Tibial nerve (tissue), 4 donors: Measurements from ENCODE around the gene DMD.
"Not testable (repeated sequence)": the region's sequence is repeated elsewhere in the genome, so short reads cannot be mapped to it uniquely, and the experiment has no call there.

ENCODE experiments used
- EP300 ChIP-seq, 2 donors: sonication (generic); formaldehyde crosslinking; IDR thresholded peaks; one replicate each; pipeline ENCODE4 v1.6.1; 2017; ENCODE audit warnings: antibody characterized with exemption in 2 of 2, mild to moderate bottlenecking in 1 of 2
- POLR2A ChIP-seq, 2 donors: fragments of 450-650 bp; IDR thresholded peaks; one replicate each; pipeline ENCODE4 v1.6.1; 2017; ENCODE audit warnings: antibody characterized with exemption in 2 of 2, mild to moderate bottlenecking in 2 of 2, moderate library complexity in 2 of 2
- TF ChIP-seq, protein P1 (sequence below), 5 experiments: fragments of 200-600 bp in 3 of 5; fragments of 450-650 bp in 2 of 5; sonication (generic) in 3 of 5; IDR thresholded peaks; one replicate each; pipeline ENCODE4 v1.5.1; 2016 to 2019; ENCODE audit warnings: antibody characterized with exemption in 5 of 5, mild to moderate bottlenecking in 3 of 5, moderate library complexity in 2 of 5

GRCh38 chrX:31932320-31932719 lies 1279.0 kb downstream of the DMD start:
- TF ChIP-seq, protein P1, sequence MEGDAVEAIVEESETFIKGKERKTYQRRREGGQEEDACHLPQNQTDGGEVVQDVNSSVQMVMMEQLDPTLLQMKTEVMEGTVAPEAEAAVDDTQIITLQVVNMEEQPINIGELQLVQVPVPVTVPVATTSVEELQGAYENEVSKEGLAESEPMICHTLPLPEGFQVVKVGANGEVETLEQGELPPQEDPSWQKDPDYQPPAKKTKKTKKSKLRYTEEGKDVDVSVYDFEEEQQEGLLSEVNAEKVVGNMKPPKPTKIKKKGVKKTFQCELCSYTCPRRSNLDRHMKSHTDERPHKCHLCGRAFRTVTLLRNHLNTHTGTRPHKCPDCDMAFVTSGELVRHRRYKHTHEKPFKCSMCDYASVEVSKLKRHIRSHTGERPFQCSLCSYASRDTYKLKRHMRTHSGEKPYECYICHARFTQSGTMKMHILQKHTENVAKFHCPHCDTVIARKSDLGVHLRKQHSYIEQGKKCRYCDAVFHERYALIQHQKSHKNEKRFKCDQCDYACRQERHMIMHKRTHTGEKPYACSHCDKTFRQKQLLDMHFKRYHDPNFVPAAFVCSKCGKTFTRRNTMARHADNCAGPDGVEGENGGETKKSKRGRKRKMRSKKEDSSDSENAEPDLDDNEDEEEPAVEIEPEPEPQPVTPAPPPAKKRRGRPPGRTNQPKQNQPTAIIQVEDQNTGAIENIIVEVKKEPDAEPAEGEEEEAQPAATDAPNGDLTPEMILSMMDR (IDR thresholded peaks at IDR 0.05): not testable (repeated sequence)
- not testable (repeated sequence) for TF ChIP-seq POLR2A, EP300 (IDR thresholded peaks at IDR 0.05)
